Peyer's patch (tissue), 4 donors: ENCODE measurements around the gene PASK. TPM values are rescaled to one million over a fixed set of nuclear protein-coding genes. Genes with fewer than 3 reads are reported as not detected.

Source experiments
- DNase-seq, 3 donors: peaks; one replicate each; pipeline ENCODE4 v3.0.0-alpha.2; 2017 to 2019
- H3K27ac ChIP-seq, 4 donors: fragments of 200-600 bp; sonication (generic); one replicate each; pipeline ENCODE4 v1.5.1; 2016 to 2019
- H3K27me3 ChIP-seq, 2 donors: fragments of 200-600 bp; sonication (generic); one replicate each; pipeline ENCODE4 v1.5.1; 2019
- H3K36me3 ChIP-seq, 3 donors: fragments of 200-600 bp; sonication (generic); one replicate each; pipeline ENCODE4 v1.5.1; 2016 to 2019
- H3K4me1 ChIP-seq, 4 donors: fragments of 200-600 bp; sonication (generic); one replicate each; pipeline ENCODE4 v1.5.1; 2016 to 2019
- H3K4me3 ChIP-seq, 4 donors: fragments of 200-600 bp; sonication (generic); 1 replicate in 3 of 4; 2 replicates in 1 of 4; pipeline ENCODE4 v1.5.1; 2016 to 2019; ENCODE audit warnings: mild to moderate bottlenecking in 1 of 4
- H3K9me3 ChIP-seq, 4 donors: fragments of 200-600 bp; sonication (generic); one replicate each; pipeline ENCODE4 v1.5.1; 2016 to 2019; ENCODE audit warnings: mild to moderate bottlenecking in 1 of 4
- CTCF ChIP-seq, 6 experiments: fragments of 450-650 bp in 4 of 6; fragments of 200-600 bp in 2 of 6; sonication (generic) in 1 of 6; IDR thresholded peaks; one replicate each; pipeline ENCODE4 v1.5.1; 2017 to 2019; ENCODE audit warnings: antibody characterized with exemption in 6 of 6, mild to moderate bottlenecking in 3 of 6, moderate library complexity in 1 of 6
- POLR2A ChIP-seq, 2 donors: fragments of 450-650 bp; IDR thresholded peaks; one replicate each; pipeline ENCODE4 v1.5.1; 2017; ENCODE audit warnings: antibody characterized with exemption in 2 of 2, mild to moderate bottlenecking in 2 of 2, moderate library complexity in 2 of 2
- total RNA-seq, 4 donors: library from RNA; depleted of rRNA; stranded (reverse); fragments of >200 nt; gene quantifications; one replicate each; pipeline ENCODE4 v1.1.0, GENCODE V29; 2016

The PASK gene
- total RNA-seq, 4 donors from 2014 or later: 12.1 to 790 (median 26.7) TPM

- no peak overlapping the region for H3K4me3 ChIP-seq
- no peaks in the 10 kb centered on the region for H3K9me3 ChIP-seq
- H3K4me1 ChIP-seq: peaks cover 0 to 5% (median 2%) of the 10 kb centered on the region in 4 donors
- DNase-seq: no peak
- H3K27ac ChIP-seq: no peak overlapping the region
- peaks cover 0 to 6% (median 0%) of the 10 kb centered on the region in 3 donors for H3K36me3 ChIP-seq
- H3K27me3 ChIP-seq: no peaks in the 10 kb centered on the region
- TF ChIP-seq POLR2A (IDR thresholded peaks at IDR 0.05) (no peak), CTCF (IDR thresholded peaks at IDR 0.05) (no peak)
Measured at GRCh38 chr2:241064802-241065354, 84.4 kb downstream of the PASK start.

DNA sequence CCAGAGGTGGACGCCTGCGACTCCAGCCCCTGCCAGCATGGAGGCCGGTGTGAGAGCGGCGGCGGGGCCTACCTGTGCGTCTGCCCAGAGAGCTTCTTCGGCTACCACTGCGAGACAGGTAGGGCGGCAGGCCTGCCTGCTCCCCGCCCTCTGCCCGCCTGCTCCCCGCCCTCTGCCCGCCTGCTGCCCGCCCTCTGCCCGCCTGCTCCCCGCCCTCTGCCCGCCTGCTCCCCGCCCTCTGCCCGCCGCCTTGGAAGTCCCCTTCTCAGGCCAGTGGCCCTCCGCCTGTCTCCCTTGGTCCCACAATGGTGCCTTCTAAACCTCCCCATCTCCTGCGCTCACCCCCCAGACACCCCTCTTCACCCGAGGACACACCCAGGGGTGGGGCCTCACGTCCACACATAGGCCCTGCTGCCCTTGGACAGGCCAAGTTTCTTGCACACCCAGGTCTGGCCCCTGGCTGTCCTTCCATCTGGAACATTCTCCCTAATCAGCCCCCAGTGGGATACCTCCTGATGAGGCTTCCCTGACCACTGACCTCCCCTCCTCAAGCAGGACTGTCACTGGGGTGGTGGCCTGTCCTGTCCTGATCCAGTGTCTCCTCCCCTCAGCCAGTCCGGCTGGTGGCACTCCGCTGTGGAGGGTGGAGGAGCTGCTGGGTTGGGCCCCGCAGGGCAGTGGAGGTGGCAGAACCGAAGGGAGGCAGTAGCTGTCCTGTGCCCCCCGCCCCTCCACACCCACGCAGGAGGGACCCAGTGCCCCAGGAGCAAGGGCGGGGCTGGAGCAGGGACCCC is 85.1 kb downstream of the PASK start:
- TF ChIP-seq POLR2A (IDR thresholded peaks at IDR 0.05) (no peak), CTCF (IDR thresholded peaks at IDR 0.05) (no peak)
- peaks cover 0 to 5% (median 2%) of the 10 kb centered on the region in 4 donors for H3K4me1 ChIP-seq
- H3K27ac ChIP-seq: no peak overlapping the region
- H3K36me3 ChIP-seq: peaks cover 0 to 6% (median 0%) of the 10 kb centered on the region in 3 donors
- no peaks in the 10 kb centered on the region for H3K9me3 ChIP-seq
- H3K27me3 ChIP-seq: no peaks in the 10 kb centered on the region
- peak overlapping the region in 1 of 4 donors; percentile 11 for H3K4me3 ChIP-seq
- peak; percentile 20 to 65 (median 57) for DNase-seq

DNA sequence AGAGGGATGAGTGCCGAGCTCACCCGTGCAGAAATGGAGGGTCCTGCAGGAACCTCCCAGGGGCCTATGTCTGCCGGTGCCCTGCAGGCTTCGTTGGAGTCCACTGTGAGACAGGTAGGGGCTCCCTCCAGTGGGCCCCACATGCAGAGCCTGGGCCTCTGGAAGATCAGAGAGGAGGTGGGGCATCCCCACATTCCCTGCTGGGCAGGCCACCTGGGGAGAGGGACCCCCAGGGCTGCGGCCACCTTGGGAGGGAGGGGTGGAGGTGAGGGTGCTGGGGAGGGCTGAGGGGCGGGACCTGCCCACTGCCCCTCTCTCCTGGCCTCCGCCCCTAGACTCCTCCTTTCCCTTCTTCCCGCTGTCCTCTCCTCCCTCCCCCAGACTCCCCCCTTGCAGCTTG is 85.7 kb downstream of the PASK start:
- Histone ChIP-seq H3K4me1 (peaks cover 0 to 5% (median 2%) of the 10 kb centered on the region in 4 donors), H3K27ac (no peak overlapping the region), H3K27me3 (no peaks in the 10 kb centered on the region), H3K9me3 (no peaks in the 10 kb centered on the region), H3K4me3 (peak overlapping the region in 1 of 4 donors; percentile 11), H3K36me3 (peaks cover 0 to 6% (median 0%) of the 10 kb centered on the region in 3 donors)
- no peak for DNase-seq
- TF ChIP-seq CTCF (IDR thresholded peaks at IDR 0.05): no peak

- no peaks in the 10 kb centered on the region for H3K9me3 ChIP-seq
- no peak overlapping the region for H3K27ac ChIP-seq
- DNase-seq: peak in 2 of 3 donors; percentile 11 to 40
- H3K27me3 ChIP-seq: no peaks in the 10 kb centered on the region
- H3K36me3 ChIP-seq: peaks cover 0 to 6% (median 0%) of the 10 kb centered on the region in 3 donors
- peaks cover 0 to 5% (median 2%) of the 10 kb centered on the region in 4 donors for H3K4me1 ChIP-seq
- TF ChIP-seq POLR2A (IDR thresholded peaks at IDR 0.05) (no peak), CTCF (IDR thresholded peaks at IDR 0.05) (no peak)
- no peak overlapping the region for H3K4me3 ChIP-seq
Measured at GRCh38 chr2:241063093-241063551, 86.2 kb downstream of the PASK start.

- Histone ChIP-seq H3K4me3 (no peak overlapping the region), H3K27me3 (no peaks in the 10 kb centered on the region), H3K36me3 (peaks cover 0 to 6% (median 0%) of the 10 kb centered on the region in 3 donors), H3K4me1 (peaks cover 0 to 5% (median 2%) of the 10 kb centered on the region in 4 donors), H3K9me3 (no peaks in the 10 kb centered on the region), H3K27ac (no peak overlapping the region)
- DNase-seq: peak in 2 of 3 donors; percentile 14 to 45
- TF ChIP-seq CTCF (IDR thresholded peaks at IDR 0.05): no peak
- TF ChIP-seq POLR2A (IDR thresholded peaks at IDR 0.05): no peak
Measured at GRCh38 chr2:241062389-241063092, 86.7 kb downstream of the PASK start.
